Thyroid gland (tissue), 4 donors: ENCODE data around the gene TMEM186.

Source experiments
- POLR2A ChIP-seq, 2 donors: fragments of 450-650 bp; IDR thresholded peaks; one replicate each; pipeline ENCODE4 v1.6.1; 2017; ENCODE audit warnings: antibody characterized with exemption in 2 of 2, mild to moderate bottlenecking in 2 of 2, moderate library complexity in 1 of 2
- TF ChIP-seq, protein P1 (sequence below), 6 experiments: fragments of 200-600 bp in 3 of 6; fragments of 450-650 bp in 3 of 6; sonication (generic) in 3 of 6; IDR thresholded peaks; one replicate each; pipeline ENCODE4 v1.5.1; 2016 to 2019; ENCODE audit warnings: antibody characterized with exemption in 6 of 6, mild to moderate bottlenecking in 2 of 6, inconsistent platforms in 1 of 6, moderate library complexity in 1 of 6

DNA sequence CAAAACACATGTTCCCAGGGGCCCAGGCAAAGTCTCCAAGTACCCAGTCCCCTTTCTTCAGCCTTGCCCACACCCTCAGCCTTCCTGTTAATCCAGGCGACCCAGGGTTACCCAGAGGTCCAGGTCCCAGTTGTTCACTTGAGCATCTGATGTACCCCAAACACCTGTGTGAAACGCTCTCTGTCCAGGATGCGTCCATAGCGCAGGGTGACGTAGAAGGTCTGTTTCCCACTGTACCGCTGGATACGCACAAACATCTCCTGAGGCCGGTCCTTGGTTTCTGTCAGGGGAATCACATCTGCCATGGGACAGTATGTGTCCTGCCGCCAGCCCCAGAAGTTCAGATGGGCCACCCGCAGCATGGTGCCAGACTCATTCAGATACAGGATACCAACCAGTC is 1.6 kb downstream of the TMEM186 start:
- TF ChIP-seq, protein P1, sequence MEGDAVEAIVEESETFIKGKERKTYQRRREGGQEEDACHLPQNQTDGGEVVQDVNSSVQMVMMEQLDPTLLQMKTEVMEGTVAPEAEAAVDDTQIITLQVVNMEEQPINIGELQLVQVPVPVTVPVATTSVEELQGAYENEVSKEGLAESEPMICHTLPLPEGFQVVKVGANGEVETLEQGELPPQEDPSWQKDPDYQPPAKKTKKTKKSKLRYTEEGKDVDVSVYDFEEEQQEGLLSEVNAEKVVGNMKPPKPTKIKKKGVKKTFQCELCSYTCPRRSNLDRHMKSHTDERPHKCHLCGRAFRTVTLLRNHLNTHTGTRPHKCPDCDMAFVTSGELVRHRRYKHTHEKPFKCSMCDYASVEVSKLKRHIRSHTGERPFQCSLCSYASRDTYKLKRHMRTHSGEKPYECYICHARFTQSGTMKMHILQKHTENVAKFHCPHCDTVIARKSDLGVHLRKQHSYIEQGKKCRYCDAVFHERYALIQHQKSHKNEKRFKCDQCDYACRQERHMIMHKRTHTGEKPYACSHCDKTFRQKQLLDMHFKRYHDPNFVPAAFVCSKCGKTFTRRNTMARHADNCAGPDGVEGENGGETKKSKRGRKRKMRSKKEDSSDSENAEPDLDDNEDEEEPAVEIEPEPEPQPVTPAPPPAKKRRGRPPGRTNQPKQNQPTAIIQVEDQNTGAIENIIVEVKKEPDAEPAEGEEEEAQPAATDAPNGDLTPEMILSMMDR (IDR thresholded peaks at IDR 0.05) = no peak
- TF ChIP-seq POLR2A (IDR thresholded peaks at IDR 0.05) = no peak
